HG02798 (cell line): Measurements from ENCODE around the gene ZNF133.
"Not testable (repeated sequence)": the region's sequence is repeated elsewhere in the genome, so short reads cannot be mapped to it uniquely, and the experiment has no call there.

Experiments used
- ATAC-seq: cut with Tn5 transposase; IDR thresholded peaks from one replicate; pipeline ENCODE4 v1.9.1; 2021; ENCODE audit warnings: mild to moderate bottlenecking; ENCODE audit not compliant: unreplicated experiment, poor library complexity

Gene ZNF133

GRCh38 chr20:18279242-18279641 is 9.1 kb upstream of the ZNF133 start:
- no peak for ATAC-seq

- no peak for ATAC-seq
These were observed 3.4 kb upstream of the ZNF133 start for GRCh38 chr20:18284805-18285533.

- no peak for ATAC-seq
These were observed 797 bp upstream of the ZNF133 start for GRCh38 chr20:18287546-18287914.

DNA sequence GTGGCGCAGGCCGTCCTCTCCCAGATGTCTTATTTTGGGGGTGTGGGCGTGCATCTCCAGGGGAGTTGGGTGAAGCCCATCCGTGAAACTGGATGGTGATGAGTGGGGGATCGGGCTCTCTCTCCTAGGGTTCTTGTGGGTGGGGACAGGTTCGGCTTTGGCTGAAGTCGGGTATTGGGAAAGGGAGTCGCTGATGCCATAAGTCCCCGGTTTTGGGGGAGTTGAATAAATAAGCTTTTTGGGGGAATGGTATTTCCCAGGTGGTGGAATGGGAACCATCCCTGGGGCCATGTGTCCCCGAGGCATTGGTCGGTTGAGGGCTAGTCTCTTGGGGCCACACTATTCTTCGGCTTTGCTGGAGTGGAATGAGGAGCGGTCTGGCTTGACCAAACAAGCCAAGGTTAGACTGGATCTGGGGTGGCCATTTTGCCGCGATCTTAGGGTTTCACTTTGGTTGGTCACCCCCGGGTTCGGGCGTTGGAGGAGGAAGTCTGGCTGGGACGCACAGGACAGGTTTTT is 481 bp downstream of the ZNF133 start:
- ATAC-seq, result no peak

DNA sequence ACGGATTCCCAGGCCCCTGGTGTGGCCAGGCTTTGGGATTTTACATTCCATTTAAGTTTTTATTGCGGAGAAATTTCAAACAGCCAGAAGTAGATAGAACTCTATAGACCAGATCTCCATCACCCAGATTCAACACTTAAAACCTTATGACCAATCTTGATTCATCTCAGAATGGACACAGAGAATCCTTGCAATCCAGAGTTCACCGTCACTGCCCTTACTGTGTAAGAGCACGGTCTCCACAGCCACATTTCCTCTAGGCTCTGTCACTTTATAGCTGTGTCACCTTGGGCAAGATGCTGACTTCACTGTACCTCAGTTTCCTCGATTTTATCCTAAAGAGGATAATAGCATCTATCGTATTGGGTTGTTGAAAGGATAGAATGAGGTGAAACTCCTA is 979 bp downstream of the ZNF133 start:
- ATAC-seq, result no peak

DNA sequence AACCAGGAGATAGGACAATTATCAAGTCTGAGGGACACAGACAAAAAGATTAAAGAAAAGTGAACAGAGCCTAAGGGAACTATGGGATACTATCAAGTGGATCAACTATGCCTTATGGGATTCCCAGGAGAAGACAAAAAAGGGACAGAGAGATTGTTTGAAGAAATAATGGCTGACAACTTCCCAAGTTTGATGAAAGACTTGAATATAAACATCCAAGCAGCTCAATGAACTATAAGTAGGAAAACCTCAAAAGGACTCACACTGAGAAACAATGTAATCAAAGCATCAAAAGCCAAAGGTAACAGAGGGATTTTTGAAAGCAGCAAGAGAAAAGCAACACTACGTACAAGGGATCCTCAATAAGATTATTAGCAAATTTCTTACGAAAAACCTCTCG is 11.0 kb downstream of the ZNF133 start:
- ATAC-seq, result no peak

- ATAC-seq, result no peak
These were observed 16.3 kb downstream of the ZNF133 start for GRCh38 chr20:18304618-18305017.

- ATAC-seq, result no peak
These were observed 19.0 kb downstream of the ZNF133 start for GRCh38 chr20:18307301-18307700.

- ATAC-seq, result no peak
These were observed 21.7 kb downstream of the ZNF133 start for GRCh38 chr20:18310051-18310450.

- no peak for ATAC-seq
These were observed 22.3 kb downstream of the ZNF133 start for GRCh38 chr20:18310592-18310991.

- ATAC-seq, result no peak
These were observed 24.4 kb downstream of the ZNF133 start for GRCh38 chr20:18312723-18313122.

- no peak for ATAC-seq
These were observed 25.1 kb downstream of the ZNF133 start for GRCh38 chr20:18313411-18313810.

- no peak for ATAC-seq
These were observed 26.6 kb downstream of the ZNF133 start for GRCh38 chr20:18314786-18315406.

GRCh38 chr20:18316166-18316565 is 27.8 kb downstream of the ZNF133 start:
- ATAC-seq, result no peak

GRCh38 chr20:18321316-18321715 is 33.0 kb downstream of the ZNF133 start:
- ATAC-seq, result no peak

DNA sequence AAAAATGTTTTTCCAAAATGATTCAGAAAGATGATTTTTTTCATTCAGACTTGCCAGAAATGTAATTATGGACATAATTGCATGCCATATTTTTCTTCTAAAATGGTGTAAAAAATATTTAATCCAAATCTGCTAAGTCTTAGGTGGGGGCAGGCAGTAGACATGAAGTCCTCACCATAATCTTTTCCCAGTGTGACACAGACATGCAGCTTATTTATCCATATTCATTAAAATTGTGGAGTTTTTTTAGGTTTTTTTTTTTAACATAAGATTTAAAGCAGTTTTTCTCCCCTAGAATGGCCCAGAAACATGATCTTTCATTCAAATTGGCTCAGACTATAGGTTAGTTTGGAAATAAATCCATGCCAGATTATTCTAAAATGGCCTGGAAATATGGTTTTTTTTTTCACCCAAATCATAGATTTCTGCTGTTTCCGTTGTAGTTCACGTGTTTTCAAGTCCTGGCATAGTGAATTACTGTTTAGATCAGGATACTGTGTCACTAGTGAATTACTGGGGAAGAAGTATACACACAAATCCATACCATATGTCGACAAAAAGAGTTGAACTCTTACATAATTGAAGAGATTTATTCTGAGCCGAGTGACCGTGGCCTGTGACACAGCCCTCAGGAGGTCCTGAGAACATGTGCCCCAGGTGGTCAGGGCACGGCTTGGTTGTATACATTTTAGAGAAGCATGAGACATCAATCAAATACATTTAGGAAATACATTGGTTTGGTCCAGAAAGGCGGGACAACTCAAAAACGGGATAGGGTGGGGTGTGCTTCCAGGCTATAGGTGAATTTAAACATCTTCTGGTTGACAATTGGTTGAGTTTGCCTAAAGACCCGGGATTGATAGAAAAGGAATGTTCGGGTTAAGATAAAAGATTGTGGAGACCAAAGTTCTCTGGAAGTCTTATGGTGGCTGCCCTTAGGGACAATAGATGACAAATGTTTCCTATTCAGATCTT is 33.9 kb downstream of the ZNF133 start:
- no peak for ATAC-seq

DNA sequence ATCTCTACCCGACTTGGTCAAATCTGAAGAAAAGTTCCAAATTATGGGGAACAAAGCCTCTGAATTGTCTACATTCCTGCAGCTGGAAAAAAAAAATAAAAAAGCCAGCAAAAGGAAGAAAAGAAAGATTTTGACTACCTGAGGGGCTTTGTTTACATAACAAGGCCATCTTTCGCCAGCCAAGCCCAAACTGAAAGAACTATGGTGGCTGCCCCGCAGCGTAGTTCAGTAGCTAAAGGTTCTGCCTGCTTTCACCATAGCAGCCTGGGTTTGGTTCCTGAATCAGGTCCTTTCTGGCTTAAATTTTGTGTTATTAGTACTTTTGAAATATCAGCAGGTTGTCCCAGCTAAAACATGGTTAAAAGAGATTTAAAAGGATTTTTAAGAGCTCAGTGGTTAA is 35.4 kb downstream of the ZNF133 start:
- ATAC-seq, result no peak

GRCh38 chr20:18324596-18325089 is 36.3 kb downstream of the ZNF133 start:
- ATAC-seq, result no peak

DNA sequence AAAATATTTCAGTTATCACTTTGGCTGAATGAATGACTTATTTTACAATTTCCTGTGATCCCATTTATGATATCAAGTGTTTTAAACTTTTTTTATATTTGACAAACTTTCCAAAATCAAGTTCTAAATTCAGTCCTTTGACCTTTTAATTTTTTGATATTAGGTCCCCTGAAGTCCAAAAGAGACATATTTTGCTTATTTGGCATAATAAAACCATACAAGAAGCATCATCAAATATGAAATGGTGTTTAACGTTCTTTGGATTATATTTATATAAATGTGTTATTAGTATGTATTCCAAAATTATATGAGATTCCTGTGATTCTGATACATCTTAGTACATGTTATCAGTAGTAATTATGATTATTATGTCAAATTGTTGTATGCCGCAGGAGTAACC is 38.7 kb downstream of the ZNF133 start:
- ATAC-seq, result no peak

DNA sequence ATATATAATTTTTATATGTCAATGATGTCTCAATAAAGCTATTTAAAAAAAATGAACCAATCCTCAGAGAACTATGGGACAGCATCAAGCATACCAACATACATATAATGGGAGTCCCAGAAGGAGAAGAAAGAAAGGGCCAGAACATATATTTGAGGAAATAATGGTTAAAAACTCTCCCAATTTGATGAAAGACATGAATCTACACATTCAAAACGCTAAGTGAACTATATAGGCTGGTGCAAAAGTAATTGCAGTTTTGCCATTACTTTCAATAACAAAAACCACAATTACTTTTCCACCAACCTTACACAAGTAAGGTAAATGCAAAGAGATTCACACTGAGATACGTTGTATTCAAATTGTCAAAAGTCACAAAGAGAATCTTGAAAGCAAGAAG is 43.4 kb downstream of the ZNF133 start:
- no peak for ATAC-seq

GRCh38 chr20:18349749-18350148 is 61.4 kb downstream of the ZNF133 start:
- ATAC-seq, result not testable (repeated sequence)
